ENCODE measurements around the gene TNPO3.
"Not testable (repeated sequence)": the region's sequence is repeated elsewhere in the genome, so short reads cannot be mapped to it uniquely, and the experiment has no call there.

Gene TNPO3

DNA sequence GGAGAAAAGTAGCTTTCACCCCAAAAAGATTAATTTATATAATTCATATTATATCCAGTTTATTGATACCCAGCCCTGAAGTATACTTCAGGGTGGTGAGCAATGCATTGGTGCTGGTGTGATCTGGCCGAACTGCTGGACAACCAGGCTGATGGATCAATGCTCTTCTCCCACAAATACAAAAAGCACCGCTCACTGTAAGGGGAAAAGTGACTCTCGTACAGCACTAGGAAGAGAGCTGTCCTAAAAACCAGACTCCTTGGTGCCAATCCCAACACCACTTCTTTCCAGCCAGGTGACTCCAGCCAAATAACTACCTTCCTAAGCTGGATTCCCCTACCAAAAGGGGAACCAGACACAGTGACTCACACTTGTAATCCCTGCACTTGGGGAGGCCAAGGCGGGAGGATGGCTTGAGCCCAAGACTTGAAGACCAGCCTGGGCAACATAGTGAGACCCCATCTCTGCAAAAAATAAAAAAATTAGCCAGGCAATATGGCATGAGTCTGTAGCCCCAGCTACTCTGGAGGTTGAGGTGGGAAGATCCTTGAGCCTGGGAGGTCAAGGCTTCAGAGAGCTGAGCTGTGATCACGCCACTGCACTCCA lies 13.1 kb upstream of the TNPO3 start:
- DNase-seq = no peak

DNA sequence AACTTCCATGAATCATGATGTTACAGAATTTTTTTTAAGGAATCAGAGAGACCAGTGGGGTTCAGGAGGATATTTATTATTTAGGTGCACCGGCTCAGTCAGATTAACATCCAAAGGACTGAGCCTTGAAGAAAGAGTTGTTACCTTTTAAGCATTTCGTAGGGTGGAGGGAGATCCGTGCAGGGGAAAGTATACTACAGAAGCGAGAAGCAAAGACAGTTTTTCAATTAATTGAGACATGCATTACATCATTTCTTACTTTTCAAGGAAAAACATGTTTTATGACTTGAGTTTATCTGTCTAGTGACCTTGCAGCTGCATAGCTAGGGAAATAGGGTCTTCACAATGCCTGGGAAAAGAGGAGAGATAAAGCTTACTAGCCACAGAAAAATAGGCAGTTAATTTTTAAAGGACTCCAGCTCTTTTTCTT lies 12.2 kb upstream of the TNPO3 start:
- DNase-seq = not testable (repeated sequence)

GRCh38 chr7:129066290-129067131 lies 11.6 kb upstream of the TNPO3 start:
- no peak for DNase-seq

- DNase-seq = no peak
Measured at GRCh38 chr7:129055861-129056464, 1.1 kb upstream of the TNPO3 start.

DNA sequence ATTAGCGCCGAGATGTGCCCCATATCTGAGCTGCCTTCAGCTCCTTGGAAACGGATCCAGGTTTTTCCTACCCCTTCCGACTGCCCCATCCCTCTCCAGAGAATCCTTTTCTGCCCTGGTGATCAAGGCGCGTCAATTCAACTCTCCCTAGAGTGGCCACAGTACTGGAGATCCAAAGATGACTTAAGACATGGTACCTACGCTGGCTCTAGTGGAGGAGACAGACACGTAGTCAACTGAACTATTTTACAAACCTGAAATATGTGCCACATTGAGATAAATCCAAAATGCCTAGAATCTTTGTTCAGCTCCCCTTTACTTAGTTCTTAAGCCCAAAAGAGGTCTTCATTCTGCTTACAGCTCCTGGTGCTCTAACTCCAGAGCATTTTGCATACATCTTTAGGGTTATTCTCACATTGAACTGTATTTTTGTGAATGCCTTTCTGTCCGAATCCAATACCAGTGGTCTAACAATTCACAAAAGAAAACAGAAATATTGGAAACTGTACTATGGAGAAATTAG lies 444 bp upstream of the TNPO3 start:
- DNase-seq = no peak

DNA sequence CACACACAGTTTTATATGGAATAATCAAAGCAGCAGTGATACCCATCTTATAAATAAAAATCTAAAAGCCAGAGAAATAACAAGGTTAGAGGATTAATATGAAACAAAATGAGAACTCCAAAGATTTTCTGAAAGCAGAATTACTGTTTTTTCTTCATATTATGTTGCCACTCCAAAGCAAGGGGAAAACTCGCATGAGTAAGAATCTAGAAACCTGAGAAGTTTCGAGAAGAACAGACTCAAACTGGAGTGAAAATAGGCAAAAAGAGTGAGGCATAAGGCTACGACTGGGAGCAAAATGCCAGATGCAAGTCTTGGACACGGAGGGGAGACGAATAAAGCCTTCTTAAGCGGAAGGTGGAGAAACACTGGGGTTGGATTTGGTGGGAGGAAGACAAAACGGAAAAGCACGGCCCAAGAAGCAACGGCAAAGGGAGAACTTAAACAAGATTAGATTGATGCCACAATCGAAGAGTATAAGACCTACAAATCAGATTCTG lies 923 bp downstream of the TNPO3 start:
- DNase-seq = peak in 1 of 2 donors; percentile 23

GRCh38 chr7:129052441-129052840 lies 2.5 kb downstream of the TNPO3 start:
- no peak for DNase-seq

- DNase-seq = not testable (repeated sequence)
Measured at GRCh38 chr7:129051459-129051858, 3.5 kb downstream of the TNPO3 start.

GRCh38 chr7:129047761-129048160 lies 7.2 kb downstream of the TNPO3 start:
- no peak for DNase-seq

GRCh38 chr7:129045682-129046081 lies 9.2 kb downstream of the TNPO3 start:
- DNase-seq = no peak

DNA sequence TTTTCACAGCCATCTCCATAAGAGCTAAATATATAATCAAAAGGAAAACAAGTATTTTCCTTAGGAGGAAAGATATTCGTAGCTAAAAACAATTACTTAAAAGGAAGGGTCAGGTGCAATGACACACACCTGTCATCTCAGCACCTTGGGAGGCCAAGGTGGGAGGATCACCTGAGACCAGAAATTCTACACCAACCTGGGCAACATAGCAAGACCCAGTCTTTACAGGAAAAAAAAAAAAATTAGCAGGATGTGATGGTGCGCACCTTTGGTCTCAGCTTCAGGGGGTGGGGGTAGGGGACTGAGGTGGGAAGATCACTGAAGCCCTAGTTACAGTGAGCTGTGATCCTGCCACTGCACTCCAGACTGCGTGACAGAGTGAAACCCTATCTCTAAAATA lies 11.9 kb downstream of the TNPO3 start:
- no peak for DNase-seq

GRCh38 chr7:129041142-129042085 lies 13.5 kb downstream of the TNPO3 start:
- no peak for DNase-seq

GRCh38 chr7:129038468-129038867 lies 16.4 kb downstream of the TNPO3 start:
- not testable (repeated sequence) for DNase-seq

GRCh38 chr7:129037585-129037984 lies 17.3 kb downstream of the TNPO3 start:
- DNase-seq = no peak

DNA sequence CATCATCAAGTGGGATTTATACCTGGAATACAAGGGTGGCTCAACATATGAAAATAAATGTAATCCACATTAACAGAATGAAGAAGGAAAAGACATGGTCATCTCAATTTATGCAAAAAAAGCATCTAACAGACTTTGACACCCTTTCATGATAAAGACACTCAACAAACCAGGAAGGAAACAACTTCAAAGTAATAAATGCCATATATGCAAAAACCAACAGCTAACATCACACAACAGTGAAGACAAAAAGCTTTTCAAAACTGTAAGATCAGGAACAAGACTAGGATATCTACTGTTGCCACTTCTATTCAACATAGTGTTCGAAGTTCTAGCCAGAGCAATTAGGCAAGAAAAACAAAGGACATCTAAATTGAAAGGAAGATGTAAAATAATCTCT lies 22.9 kb downstream of the TNPO3 start:
- no peak for DNase-seq

DNA sequence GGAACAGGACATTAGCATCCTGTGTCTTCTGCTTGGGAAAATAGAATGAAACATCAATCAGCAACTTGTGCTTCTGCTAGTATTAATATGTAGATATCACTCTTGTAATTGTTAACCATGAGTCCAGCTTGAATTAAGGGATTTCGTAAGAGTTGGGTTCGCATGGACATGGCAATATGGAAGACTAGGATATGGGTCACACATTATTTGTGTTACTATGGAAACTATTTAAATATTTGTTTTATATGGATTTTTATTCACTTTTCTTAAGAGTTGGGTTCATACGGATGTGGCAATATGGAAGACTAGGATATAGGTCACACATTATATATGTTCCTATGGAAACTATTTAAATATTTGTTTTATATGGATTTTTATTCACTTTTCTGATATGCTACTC lies 24.5 kb downstream of the TNPO3 start:
- no peak for DNase-seq

- DNase-seq = no peak
Measured at GRCh38 chr7:129024125-129024524, 30.8 kb downstream of the TNPO3 start.

- DNase-seq = no peak
Measured at GRCh38 chr7:129021656-129022055, 33.3 kb downstream of the TNPO3 start.

DNA sequence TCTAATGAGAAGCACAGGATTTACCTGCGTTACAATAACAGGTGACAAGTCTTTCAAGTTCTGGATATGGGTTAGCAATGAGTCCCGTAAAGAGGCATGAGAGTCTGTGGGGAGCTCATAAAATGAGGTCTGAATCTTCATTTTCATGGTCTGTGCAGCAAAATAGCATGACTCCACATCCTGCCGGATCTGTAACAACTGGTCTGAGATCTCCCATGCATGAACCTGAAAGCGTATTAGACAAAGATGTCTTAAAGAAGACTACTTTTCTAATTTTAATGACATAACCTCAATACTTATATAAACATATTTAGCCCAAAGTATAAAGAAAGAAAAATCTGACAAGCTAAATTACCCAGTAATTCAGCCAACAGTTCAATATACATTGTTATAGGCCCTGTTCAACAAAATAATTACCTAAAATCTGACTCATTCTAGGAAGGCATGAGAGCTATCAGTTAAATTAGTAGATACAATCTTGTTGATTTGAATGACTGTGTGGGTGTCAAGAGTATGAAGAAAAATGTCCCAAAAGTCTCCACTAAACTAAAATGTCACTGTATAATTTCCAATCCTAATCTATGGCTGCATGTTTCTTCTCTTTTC lies 36.9 kb downstream of the TNPO3 start:
- no peak for DNase-seq

DNA sequence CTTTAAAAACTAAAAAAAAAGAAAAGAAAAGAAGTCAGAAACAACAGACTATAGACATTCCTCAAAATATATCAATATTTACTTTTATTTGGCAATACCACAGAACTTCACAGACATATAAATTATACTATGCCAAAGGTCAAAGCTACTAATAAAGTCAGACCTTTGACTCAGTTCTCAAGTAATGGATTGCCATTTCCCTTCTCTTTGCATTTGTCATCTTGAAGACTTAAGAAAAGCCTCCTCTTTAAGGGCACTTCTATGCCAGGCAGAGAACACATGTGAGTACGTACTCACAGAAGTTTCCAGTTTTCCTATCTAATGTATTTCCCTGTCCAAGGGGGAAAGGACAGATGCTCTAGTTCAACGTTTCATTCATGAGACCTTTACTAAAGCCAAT lies 37.6 kb downstream of the TNPO3 start:
- DNase-seq = no peak

GRCh38 chr7:129014501-129015101 lies 40.3 kb downstream of the TNPO3 start:
- DNase-seq = no peak
